NCI-H526 treated with DMSO at 0.1 percent for 48 hours (cell line): ENCODE data around the gene EARS2.
A peak's percentile ranks its signal among the peaks of the same experiment; 100 is the strongest.
"Not testable (repeated sequence)": the region's sequence is repeated elsewhere in the genome, so short reads cannot be mapped to it uniquely, and the experiment has no call there.

ENCODE experiments used
- DNase-seq: peaks from one replicate; lab custom pipeline; 2025; lab: John Stamatoyannopoulos, UW

EARS2 gene

DNA sequence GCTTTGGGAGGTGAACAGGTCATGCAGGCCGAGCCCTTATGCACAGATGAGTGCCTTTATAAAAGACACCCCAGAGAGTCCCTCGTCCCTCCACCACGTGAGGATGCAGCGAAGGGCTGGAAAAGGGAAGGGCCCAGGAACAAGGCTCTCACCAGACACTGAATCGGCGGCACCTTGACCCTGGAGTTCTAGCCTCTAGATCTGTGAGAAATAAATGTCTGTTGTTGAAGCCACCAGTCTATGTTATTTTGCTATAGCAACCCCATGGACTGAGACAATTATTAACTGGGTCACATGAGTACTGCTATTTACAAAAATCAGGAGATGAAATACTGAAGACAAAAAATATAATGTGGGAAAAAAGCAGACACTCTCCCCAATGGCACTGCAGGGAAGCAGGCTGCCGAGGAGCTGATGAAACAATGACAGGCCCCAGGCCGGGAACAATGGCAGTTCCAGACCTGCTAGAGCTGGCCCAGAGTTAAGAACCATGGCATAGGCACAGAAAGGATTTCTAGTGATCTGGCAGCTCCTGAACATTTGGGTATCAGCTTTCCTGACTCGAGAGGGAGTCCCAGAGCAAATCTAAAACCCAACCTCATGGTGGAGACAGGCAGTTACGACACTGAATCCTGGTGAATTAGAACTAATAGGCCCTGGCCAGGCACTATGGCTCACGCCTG is 29.0 kb downstream of the EARS2 start:
- DNase-seq = no peak

GRCh38 chr16:23524886-23525285 is 32.3 kb downstream of the EARS2 start:
- DNase-seq = no peak

DNA sequence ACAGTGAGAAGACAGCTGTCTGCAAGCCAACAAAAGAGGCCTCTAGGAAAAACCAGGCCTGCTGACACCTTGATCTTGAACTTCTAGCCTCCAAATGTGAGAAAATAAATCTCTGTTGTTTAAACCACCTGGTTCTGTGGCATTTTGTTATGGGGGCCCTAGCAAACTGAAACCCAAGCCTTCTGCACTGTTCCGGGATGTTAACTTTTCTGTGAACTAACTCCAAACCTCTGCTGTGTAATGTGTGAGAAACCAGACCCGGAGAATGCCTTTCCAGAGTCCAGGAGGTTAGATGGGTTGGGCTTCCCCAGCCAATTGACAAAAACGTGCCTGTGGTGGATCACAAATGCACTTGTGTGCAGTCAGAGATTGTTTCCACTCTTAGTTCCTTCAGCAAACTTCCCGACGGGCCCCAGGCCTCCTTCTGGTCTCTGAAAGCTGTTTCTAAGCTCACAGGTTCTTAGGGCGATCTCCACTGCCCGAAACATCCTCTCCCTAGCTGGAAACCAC is 33.2 kb downstream of the EARS2 start:
- no peak for DNase-seq

DNA sequence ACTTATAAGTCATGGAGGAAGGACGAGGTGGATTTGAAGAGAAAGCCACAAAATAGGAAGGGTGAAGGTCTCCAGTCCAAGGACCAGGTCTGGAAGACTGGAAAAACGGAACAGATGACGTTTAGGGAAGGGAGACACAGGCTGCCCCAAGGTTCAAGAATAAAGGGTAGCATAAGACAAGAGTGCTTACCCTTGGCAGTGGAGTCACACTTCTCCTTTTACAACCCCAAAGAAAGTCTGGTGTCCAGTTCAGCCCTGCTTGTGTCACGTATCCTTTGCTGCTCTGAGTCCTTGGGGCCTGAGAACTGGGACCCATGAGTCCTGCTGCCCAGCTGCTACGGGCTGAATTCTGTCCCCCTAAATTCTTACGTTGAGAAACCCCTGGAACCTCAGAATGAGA is 33.8 kb downstream of the EARS2 start:
- no peak for DNase-seq

DNA sequence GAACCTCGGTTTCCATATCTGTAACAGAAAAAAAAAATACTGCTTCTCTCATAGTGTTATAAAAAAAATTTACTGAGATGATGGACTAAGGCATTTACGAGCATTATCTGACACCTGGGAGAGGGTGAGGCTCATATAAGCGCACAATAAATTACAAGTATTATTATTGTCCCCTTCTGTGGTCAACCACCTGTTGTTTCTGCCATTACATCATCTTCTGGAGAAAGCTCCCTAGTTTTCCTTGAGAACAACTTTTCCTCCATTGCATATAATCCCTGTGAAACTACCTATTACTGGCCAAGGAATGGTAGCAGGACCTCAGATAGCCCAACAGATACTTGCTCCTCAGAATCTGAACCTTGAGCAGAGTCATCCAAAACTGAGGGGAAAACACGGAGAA is 35.2 kb downstream of the EARS2 start:
- DNase-seq = no peak

DNA sequence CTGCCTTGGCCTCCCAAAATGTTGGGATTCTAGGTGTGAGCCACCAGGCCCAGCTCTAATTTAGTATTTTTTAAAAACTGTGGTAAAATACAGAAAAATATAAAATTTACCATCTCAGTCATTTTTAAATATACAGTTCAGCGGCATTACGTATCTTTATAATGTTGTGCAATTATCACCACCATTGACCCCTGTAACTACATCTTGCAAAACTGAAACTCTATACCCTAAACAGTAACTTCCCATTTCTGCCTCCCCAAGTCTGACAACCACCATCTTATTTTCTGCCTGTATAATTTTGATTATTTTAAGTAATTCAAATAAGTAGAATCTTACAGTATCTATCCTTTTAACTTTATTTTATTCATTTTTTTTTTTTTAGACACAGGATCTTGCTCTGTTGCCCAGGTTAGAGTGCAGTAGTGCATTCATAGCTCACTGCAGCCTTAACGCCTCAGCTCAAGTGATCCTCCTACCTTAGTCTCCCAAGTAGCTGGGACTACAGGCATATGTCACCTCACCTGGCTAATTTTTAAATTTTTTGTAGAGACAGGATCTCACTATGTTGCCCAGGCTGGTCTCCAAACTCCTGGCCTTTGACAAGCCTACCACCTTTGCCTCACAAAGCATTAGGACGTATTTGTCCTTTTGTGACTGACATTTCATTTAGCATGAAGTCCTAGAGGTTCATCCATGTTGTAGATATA is 36.0 kb downstream of the EARS2 start:
- no peak for DNase-seq

- no peak for DNase-seq
Measured at GRCh38 chr16:23520500-23520899, 36.6 kb downstream of the EARS2 start.

DNA sequence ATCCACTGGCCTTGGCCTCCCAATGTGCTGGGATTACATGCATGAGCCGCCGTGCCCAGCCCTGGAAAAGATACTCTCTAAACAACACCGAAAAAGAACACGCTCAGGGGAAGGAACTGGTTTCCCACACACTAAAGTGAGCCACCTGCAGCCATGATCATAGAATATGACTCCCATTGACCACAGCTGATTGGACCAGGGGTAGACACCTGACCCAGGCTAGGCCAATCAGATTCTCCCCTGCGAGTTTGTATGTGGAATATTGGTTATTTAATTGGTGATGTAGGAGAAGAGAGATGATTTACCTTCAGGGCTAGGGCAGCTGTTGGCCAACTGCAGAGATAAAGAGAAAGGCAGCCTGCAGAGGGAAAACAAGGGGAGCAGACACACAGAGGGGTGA is 37.9 kb downstream of the EARS2 start:
- DNase-seq = peak; percentile 12

GRCh38 chr16:23518435-23518891 is 38.7 kb downstream of the EARS2 start:
- DNase-seq = peak; percentile 95

DNA sequence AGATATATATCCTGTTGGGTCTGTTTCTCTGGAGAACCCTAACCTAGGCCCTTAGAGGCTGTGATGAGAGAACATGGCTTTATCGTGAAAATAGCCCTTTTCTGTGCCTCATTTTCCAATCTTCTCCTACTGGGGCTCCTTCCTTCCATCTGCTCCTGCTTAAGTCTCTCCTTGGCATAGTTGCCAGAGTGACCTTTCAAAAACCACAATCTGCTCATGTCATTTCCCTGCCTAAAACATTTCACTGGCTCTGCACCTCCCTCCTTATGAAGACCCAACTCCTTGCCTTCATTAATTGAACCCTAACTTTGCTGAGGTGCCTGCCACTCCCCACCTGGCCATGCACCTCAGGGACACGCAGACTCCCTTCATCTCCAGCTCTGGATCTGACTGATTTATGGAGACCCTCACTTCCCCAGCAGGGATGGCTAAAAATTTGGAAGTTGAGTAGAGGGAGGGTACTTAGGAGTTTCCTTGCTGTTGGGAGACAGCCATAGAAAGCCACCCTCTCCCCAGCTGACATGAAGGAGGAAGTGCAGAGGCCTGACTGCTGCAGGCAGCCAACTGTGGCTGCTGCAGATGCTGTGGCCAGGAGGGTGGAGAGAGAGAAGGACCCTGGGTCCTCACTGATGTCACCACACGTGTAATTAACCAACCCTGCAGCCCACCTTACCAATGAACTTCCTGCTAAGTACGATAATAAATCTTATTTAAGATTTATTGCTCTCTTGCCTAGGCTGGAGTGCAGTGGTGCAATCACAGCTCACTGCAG is 40.6 kb downstream of the EARS2 start:
- no peak for DNase-seq

- no peak for DNase-seq
Measured at GRCh38 chr16:23515881-23516280, 41.3 kb downstream of the EARS2 start.

- no peak for DNase-seq
Measured at GRCh38 chr16:23514381-23515152, 42.6 kb downstream of the EARS2 start.

DNA sequence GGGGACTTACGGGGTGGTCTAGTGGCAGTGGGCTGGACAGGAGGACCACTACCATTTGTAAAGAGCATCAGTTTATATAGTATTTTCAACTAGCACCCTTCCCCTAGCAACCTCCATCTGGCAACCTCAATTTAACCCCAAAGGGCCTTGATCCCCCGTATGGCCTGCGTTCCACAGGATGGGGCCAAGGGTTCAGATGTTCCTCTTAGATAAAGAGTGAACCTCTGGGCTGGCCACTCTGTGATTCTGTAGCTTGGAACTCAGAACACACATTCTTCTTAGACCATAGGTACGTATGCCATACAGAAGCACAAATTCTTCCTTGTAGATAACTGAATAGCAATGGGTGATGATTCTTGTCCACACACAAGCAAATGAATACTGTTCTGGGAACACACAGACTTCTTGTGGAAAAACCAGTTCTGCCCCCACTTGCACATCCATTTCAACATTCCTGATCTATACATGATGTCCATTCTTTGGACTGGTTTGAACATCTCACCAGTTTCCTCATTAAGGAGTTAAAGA is 44.9 kb downstream of the EARS2 start:
- no peak for DNase-seq

GRCh38 chr16:23511731-23512130 is 45.4 kb downstream of the EARS2 start:
- DNase-seq = no peak

DNA sequence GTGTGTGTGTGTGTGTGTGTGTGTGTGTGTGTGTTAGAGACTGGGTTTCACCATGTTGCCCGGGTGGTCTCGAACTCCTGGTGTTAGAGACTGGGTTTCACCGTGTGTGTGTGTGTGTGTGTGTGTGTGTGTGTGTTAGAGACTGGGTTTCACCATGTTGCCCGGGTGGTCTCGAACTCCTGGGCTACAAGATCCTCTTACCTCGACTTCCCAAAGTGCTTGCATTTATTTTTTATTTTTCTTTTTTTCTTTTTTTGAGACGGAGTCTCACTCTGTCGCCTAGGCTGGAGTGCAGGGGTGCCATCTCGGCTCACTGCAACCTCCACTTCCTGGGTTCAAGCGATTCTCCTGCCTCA is 46.3 kb downstream of the EARS2 start:
- not testable (repeated sequence) for DNase-seq

DNA sequence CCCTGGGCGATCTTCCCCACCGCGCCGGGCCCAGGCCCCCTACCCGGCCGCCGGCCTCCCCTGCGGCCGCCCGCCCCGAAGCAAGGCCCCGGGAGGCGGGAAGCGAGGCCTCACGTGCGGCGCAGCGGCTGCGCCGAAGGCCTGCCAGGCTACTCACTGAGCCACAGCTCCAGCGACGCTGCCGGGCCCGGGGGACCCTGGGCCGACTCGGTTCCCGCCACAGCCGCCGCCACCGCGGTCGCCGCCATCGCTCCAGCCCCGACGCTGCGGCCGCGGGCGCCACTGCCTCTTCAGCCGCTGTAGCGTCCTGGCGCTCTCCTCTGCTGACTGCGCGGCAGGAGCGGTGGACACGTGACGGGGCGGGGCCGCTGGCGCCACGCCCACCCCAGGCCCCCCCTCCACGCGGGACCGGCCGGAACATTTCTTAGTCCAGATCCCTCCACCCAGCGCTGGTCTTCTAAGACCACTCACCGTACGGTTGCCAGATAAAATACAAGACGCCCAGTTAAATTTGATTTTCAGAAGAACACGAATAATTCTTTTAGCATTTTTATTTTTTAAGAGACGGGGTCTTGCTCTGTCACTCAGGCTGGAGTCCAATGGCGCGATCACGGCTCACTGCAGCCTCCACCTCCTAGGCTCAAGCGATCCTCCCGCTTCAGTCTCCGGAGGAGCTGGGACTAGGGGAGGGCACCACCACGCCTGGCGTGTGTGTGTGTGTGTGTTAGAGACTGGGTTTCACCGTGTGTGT is 46.8 kb downstream of the EARS2 start, which contains the start of gene GGA2:
GGA2 (minus strand) TSS at position 331 of the 751 bp plus-strand sequence; CDS start at position 248, 83 bp downstream.
- DNase-seq = peak; percentile 50

DNA sequence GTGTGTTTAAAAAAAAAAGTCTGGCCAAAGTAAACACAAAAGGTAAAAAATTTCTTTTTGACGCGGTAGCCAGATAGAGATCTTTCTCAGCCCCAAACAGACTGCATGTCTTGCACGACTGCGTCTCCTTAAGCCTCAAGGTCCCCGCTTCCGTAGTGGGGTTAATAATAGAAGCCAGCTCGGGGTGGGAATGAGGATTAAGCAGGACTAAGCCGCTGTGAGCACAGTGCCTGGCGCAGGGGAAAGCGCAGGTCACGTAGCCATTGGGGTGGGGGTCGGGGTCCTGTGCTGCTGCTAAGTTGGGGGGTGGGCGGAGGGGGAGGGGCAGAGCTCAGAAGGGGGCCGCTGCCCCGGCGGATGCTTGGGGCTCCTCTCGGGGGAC is 47.4 kb downstream of the EARS2 start:
- DNase-seq = no peak

DNA sequence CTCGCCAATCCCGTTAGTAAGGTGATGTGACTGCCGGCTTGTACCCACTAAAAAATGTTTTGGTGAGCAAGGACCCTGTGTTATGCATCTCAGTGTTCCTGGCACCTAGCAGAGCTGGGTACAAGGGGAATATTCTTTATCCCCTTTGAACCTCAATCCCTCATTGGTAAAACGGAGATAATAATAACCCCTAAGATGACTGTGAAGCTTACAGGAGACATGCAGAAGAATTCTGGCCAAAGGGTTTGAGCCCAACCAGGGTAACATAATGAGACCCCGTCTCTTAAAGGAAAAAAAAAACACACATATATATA is 47.8 kb downstream of the EARS2 start:
- DNase-seq = no peak

DNA sequence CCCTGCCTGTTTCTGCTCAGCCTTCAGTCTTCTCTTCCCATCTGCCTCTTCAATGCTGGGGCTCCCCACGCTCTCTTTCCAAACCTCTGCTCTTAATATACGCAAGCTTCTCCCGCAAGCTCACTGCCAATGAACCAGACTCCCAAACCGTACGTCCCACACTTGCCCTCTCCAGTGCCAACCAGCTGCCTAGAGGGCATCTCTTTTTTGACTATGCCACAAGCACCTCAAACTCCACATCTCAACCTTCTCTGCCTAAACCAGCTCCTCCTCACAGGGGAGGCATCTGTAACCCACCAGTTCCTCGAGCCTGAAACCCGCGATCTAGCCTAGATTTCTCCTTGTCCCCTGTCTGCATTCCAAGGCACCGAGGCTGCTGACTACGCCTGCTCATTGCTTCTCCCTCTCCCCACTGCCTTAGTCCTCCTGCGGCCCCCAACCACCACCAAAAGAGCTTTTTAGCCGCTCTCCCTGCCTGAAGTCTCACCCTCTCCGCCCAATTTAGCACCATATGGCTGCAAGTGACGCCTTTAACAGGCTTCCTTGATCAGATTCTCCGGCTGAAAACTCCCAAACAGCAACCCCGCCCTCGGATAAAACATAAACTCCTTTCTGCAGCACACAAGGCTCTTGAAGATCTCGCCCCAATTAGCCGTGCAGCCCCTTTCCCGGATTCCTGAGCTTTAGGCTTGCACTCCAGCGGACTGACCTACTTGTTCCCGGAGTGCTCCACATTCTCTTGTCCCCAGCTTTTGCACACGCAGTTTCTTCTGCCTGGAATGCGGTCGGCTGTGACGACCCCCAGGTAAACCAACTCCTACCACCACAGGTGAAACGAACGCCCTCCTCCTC is 48.3 kb downstream of the EARS2 start:
- peak; percentile 2 for DNase-seq

GRCh38 chr16:23506606-23506994 is 50.5 kb downstream of the EARS2 start:
- DNase-seq = no peak
